22Rv1 (cell line): ENCODE results near the gene GCHFR.

Experiments
- ZFX ChIP-seq: fragments of 450-650 bp; IDR thresholded peaks from 2 replicates; pipeline ENCODE4 v1.6.1; 2017; ENCODE audit warnings: antibody characterized with exemption, borderline replicate concordance
- TF ChIP-seq, protein P1 (sequence below): fragments of 450-650 bp; IDR thresholded peaks from 2 replicates; pipeline ENCODE4 v1.5.1; 2017; ENCODE audit warnings: mild to moderate bottlenecking

DNA sequence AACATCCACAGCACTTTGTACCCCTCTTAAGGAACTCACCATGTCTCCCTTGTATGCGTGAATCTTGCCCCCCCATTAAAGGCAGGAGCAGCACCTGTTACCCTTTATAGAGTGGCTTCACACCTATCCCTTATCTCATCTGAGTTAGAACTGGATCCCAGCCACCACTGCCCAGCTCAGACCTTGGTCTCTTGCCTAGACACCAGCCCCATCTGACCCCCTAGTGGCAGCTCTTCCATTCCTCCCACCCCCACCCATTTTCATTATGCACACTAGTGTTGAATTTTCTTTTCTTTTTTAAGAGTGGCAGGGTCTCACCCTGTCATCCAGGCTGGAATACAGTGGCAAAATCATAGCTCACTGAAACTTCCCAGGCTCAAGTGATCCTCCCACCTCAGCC, 39.8 kb downstream of the GCHFR start:
- TF ChIP-seq, protein P1, sequence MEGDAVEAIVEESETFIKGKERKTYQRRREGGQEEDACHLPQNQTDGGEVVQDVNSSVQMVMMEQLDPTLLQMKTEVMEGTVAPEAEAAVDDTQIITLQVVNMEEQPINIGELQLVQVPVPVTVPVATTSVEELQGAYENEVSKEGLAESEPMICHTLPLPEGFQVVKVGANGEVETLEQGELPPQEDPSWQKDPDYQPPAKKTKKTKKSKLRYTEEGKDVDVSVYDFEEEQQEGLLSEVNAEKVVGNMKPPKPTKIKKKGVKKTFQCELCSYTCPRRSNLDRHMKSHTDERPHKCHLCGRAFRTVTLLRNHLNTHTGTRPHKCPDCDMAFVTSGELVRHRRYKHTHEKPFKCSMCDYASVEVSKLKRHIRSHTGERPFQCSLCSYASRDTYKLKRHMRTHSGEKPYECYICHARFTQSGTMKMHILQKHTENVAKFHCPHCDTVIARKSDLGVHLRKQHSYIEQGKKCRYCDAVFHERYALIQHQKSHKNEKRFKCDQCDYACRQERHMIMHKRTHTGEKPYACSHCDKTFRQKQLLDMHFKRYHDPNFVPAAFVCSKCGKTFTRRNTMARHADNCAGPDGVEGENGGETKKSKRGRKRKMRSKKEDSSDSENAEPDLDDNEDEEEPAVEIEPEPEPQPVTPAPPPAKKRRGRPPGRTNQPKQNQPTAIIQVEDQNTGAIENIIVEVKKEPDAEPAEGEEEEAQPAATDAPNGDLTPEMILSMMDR: peak; percentile 13
- TF ChIP-seq ZFX: no peak
